Cardiac atrium fibroblast (primary cell): ENCODE data around the gene NCOA3. TPM values are rescaled to one million over a fixed set of nuclear protein-coding genes. Genes with fewer than 3 reads are reported as not detected.

Experiments
- total RNA-seq: library from RNA; depleted of rRNA; stranded (reverse); fragments of >200 nt; gene quantifications from 2 replicates; pipeline ENCODE4 v1.2.3, GENCODE V29; 2015

The NCOA3 gene
- total RNA-seq: 29.4 and 30.6 TPM in 2 replicates

DNA sequence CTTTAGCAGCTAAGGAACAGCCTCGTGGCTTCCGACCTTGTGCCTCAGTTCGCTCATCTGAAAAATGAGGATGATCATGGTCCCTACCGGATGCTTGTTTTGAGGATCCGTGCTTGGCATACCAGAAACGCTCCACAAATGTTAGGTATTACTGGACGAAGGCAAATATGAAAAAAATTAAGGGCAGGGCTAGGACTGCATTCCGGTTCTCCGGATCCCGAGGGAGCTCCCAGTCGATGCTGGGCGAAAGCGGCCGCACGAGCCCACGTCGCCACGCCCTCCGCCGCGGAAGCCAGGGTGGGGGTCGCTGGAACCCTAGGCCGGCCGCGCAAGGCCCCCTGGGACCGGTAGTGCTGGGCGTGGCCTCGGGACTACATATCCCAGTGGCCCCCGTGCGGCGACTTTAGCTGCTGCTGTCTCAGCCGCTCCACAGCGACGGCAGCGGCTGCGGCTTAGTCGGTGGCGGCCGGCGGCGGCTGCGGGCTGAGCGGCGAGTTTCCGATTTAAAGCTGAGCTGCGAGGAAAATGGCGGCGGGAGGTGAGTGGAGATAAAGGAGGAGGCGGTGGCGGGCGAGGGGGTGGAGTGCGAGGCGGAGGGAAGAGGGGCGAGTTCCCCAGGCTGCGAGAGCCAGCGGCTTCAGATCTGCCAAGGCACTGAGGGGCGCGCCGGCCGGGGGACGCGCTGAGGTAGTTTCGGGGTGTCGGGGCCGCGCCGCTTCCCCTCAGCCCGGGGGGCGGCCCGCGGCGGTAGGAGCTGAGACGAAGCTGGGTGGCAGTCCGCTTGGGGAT is at the start of gene NCOA3:
NCOA3 (plus strand) TSS at position 406 of the 789 bp plus-strand sequence. CDS start 120,361 bp downstream, outside the sequence.

Other genes starting within 250 kb of the NCOA3 start
- gene ZMYND8, start 145.2 kb upstream of the NCOA3 start, total RNA-seq: 19.5 and 24.9 TPM in 2 replicates